DMS153 (cell line): ENCODE results near the gene PNMT.
A peak's percentile ranks its signal among the peaks of the same experiment; 100 is the strongest.
"Not testable (repeated sequence)": the region's sequence is repeated elsewhere in the genome, so short reads cannot be mapped to it uniquely, and the experiment has no call there.

Experiments used
- DNase-seq: peaks from one replicate; lab custom pipeline; 2025; lab: John Stamatoyannopoulos, UW

PNMT gene

DNA sequence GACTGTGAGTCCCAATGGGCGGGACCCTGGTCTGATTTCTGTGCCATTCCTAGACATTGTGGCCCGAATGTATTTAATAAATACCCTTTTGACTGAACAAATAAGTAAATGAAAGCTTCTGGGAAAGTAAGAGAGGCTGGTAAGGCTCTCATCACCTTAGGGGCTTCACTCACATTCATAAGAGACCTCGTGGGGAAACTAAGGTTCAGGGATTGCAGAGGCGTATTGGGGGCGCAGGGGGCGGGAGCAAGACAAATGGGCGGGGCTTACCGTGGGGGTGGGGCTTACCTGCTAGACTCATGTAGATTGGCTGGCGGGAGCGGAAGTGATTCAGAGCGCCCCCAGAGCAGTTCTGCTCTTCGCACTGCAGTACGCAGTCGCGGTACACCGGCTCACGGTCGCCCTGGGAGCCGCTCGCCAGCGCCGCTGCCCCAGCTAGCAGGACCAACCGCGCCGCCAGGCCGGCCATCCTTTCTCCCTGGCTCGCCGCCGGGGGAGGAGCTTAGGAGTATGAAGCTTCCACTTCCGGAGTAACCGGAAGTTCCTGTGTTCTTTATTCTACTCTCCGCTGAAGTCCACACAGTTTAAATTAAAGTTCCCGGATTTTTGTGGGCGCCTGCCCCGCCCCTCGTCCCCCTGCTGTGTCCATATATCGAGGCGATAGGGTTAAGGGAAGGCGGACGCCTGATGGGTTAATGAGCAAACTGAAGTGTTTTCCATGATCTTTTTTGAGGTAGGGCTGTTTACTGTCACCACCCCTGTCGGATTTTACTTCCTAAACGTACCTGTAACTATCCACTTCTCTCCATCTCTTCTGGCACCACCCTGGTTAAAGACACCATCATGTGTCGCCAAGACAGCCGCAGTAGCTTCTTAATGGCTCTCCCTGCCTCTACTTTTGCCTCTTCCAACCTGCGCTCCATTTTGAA, 19.6 kb downstream of the PNMT start, which contains the start of gene PGAP3:
PGAP3 (minus strand) TSS at position 512 of the 929 bp plus-strand sequence; CDS start at position 469, 43 bp downstream.
- DNase-seq: peak; percentile 88

- DNase-seq: no peak
These were observed 20.2 kb downstream of the PNMT start for GRCh38 chr17:39688475-39688835.

GRCh38 chr17:39688945-39689344, 20.7 kb downstream of the PNMT start:
- DNase-seq: no peak

DNA sequence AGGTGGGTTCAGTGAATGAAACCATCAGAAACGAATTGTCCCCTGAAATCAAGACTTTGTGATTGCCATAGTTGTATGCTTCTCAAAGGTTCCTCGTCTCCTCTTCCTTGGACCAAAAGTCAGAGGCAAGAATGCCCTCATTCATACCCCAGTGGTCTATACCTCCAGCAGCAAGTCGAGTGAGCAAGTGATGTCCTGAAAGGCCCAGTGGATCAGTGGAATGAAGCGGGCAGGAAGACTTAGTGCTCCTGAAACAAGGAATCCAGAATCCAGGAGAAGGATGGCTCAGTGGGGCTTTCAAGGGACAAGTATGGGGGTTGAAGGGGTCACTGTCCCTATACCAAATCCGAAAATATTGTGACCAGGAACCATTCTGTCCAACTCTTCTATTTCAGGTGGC, 26.3 kb downstream of the PNMT start:
- DNase-seq: no peak

DNA sequence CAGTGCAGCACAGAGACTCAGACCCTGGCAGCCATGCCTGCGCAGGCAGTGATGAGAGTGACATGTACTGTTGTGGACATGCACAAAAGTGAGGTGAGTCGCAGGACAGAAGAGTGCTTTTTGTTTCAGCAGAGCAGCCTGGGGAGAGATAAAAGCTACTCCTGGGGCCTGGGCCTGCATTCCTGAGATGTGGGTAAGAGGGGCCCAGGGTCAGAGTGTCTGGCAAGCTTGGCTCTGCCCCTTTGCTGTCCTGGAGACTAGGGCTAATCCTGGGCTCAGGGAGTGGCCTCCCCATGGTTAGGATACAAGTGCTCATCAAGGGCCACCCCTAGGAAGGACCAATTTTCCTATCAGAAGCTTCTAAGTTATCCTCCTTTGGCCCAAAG, 26.8 kb downstream of the PNMT start:
- DNase-seq: no peak

GRCh38 chr17:39696731-39697130, 28.5 kb downstream of the PNMT start:
- no peak for DNase-seq

DNA sequence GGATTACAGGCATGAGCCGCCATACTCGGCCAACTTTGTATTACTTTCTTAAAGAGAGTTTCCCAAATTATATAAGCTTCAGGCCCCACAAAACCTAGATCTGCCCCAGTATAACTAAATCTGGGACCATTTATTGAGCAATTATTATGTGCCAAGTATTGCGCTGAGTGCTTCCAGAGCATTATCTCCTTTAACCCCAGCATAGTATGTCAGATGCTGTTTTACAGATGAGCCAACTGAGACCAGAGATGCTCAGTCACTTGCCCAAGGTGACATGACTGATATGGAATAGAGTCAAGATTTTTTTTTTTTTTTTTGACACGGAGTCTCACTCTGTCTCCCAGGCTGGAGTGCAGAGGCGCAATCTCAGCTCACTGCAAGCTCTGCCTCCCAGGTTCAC, 29.7 kb downstream of the PNMT start:
- DNase-seq: no peak

GRCh38 chr17:39699157-39699817, 31.0 kb downstream of the PNMT start:
- not testable (repeated sequence) for DNase-seq

DNA sequence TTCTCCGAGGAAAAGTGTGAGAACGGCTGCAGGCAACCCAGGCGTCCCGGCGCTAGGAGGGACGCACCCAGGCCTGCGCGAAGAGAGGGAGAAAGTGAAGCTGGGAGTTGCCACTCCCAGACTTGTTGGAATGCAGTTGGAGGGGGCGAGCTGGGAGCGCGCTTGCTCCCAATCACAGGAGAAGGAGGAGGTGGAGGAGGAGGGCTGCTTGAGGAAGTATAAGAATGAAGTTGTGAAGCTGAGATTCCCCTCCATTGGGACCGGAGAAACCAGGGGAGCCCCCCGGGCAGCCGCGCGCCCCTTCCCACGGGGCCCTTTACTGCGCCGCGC, 31.5 kb downstream of the PNMT start, which contains the start of gene ERBB2:
ERBB2 (plus strand) TSS at position 247 of the 330 bp plus-strand sequence. CDS start 175 bp downstream, outside the sequence.
- no peak for DNase-seq

- DNase-seq: no peak
These were observed 32.1 kb downstream of the PNMT start for GRCh38 chr17:39700148-39700987.

DNA sequence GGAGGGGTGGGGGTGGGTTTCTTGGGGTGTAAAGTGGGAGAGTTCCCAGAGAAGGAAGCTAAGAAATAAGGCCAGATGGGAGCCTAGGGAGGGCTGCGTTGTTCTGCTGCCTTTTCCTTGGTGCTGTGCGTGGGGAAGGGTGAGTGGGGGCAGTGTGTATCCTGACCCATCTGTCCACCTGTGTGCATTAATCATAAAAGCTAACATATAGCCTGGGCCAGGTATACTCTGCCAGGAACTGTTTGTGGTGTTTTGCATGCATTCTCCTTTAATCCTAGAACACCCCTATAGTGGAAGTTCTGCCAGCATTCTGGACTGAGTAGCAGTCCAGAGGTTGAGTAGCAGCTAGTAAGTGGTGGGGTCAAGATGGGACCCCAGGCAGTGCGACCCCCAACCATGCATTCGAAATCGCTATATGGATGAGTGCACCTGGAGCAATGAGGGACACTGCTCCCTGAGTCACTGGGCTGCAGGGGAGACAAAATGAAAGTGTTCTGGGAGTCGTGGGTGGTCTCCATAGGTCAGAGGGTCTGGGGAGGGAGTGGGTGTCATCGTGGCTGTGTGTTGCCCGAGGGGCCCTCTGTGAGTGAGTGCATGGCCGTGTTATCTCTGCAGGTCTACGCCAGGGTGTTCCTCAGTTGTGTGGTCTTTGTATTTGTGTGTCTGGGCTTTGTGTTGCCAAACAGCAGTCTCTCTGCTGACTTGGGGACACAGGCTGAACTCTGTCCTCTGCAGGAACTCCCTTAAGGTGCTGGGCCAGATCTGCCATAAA, 32.9 kb downstream of the PNMT start:
- no peak for DNase-seq

GRCh38 chr17:39701784-39702422, 33.6 kb downstream of the PNMT start:
- no peak for DNase-seq

GRCh38 chr17:39702901-39703893, 34.9 kb downstream of the PNMT start:
- DNase-seq: no peak

DNA sequence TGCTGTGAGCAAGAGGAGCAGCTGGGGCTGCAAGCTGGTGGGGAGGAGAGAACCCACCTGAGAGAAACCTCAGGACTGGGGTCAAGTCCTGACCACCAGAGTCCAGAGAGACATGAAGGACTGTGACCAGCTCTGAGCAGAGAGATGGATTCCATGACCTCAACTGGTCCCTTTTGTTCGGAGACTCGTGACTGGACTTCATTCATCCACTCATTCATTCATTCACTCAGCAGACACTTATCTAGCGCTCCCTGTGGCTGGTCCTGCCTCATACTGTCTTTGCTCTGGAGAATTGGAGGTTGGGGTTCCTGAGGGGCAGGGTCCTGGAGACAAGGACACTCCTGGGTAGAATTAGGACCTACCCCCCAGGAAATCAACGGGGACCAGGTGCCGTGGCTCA, 35.7 kb downstream of the PNMT start:
- DNase-seq: no peak

DNA sequence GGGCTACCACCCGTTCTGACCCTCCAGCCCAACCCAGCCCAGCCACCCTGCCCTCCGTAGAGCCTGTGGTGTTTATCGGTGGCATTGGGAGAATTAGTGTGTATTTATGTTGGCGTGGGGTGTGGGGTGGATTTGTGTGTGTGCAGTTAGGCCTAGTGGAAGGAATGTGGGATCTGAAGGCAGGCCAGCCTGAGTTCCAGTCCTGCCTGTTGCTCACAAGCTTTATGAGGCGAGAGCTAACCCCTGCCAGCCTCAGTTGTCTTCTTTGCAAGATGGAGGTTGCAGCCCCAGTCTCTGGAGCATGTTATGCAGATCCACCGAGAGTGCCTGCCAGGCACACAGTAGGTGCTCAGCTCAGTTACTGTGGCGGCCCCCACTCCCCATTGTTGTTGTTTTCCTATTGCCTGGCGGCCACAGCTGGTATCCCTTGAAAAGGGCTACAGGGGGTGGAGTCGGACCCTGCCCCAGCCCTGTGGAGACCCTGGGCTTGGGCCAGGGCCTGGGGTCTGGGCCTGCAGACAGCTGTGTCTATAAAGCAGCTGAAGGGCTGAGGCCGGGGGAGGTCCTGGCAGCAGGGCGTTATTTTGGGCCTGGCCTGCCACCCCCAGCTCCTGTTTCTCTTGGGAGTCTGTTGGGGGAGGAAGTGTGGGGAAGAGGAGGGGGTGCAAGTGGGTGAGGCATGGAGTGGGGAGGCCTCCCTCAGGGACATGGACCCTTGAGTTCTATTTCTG, 36.7 kb downstream of the PNMT start:
- DNase-seq: no peak

DNA sequence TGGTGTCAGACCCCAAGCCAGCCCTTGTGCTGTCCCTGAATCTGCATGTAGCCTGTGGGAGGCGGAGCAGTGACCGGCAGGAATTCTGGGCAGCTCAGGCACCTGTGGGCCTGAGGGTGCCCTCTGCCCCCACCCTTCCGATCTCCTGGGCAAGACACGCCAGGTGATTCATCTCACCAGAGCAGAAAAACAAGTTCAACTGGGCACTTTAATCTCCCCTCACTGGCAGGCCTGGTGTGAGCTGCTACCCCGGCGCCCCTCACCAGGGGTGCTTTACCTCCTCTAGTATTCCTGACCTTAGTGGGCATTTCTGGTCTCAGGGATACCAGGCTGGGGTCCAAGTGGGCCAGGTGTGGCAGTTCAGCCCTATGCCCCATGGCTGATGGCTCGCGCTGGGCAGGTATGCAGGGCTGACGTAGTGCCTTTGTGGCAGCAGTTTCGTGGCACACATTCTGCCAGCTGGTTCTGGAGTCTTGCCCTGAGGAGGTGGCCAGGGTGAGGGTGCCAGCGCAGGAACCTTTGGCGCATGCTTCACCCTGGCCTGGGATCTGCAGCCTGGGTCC, 37.6 kb downstream of the PNMT start:
- no peak for DNase-seq

GRCh38 chr17:39706383-39706782, 38.1 kb downstream of the PNMT start:
- DNase-seq: no peak

- no peak for DNase-seq
These were observed 38.7 kb downstream of the PNMT start for GRCh38 chr17:39706921-39707337.
